K562 (cell line): ENCODE data around the gene PHTF2.

Source experiments
- BMI1 ChIP-seq: fragments of 150-350 bp; IDR thresholded peaks from 2 replicates; pipeline ENCODE4 v1.6.1; 2014; ENCODE audit warnings: low read length
- JUNB ChIP-seq: fragments of 450-650 bp; formaldehyde crosslinking; conservative IDR thresholded peaks from 2 replicates; pipeline ENCODE4 v1.4.0; 2020; ENCODE audit warnings: mild to moderate bottlenecking
- MAFK ChIP-seq: IDR thresholded peaks from 2 replicates; pipeline ENCODE4 v1.6.1; 2011; ENCODE audit warnings: low read length, improper control_type of control experiment
- MEF2A ChIP-seq: IDR thresholded peaks from 2 replicates; pipeline ENCODE4 v1.6.1; 2011; ENCODE audit warnings: low read depth, mild to moderate bottlenecking, low read length, moderate library complexity; ENCODE audit not compliant: control insufficient read depth
- NCOA4 ChIP-seq: fragments of 450-650 bp; IDR thresholded peaks from 2 replicates; pipeline ENCODE4 v1.6.1; 2018; ENCODE audit warnings: mild to moderate bottlenecking; ENCODE audit not compliant: partially characterized antibody
- POLR2A ChIP-seq: fragments of 450-650 bp; conservative IDR thresholded peaks from 2 replicates; pipeline ENCODE4 v1.6.1; 2016
- SIN3A ChIP-seq, 2 experiments: fragments of 150-350 bp in 1 of 2; IDR thresholded peaks; 2 replicates each; pipeline ENCODE4 v1.6.1; 2011 to 2016; ENCODE audit warnings: borderline replicate concordance in 2 of 2, low read depth in 2 of 2, low read length in 2 of 2, mild to moderate bottlenecking in 2 of 2, moderate library complexity in 2 of 2; ENCODE audit not compliant: control insufficient read depth in 1 of 2
- U2AF2 ChIP-seq: fragments of 200-400 bp; formaldehyde crosslinking; optimal IDR thresholded peaks from 2 replicates; pipeline ENCODE3; 2017; ENCODE audit warnings: low read depth, mild to moderate bottlenecking, low read length
- TF ChIP-seq, protein P1 (sequence below): fragments of 200-800 bp; sonication (Bioruptor generic); IDR thresholded peaks from 2 replicates; pipeline ENCODE4 v1.6.1; 2016; ENCODE audit warnings: missing genetic modification characterization, missing compliant biosample characterization
- TF ChIP-seq, protein P2 (sequence below), 2 experiments: IDR thresholded peaks; 2 replicates each; pipeline ENCODE4 v1.6.1; 2011; ENCODE audit warnings: borderline replicate concordance in 1 of 2, control low read depth in 1 of 2, low read depth in 1 of 2, low read length in 1 of 2, mild to moderate bottlenecking in 1 of 2, mixed read lengths in 1 of 2, moderate library complexity in 1 of 2; ENCODE audit not compliant: insufficient read depth in 1 of 2, insufficient read length in 1 of 2, poor library complexity in 1 of 2, severe bottlenecking in 1 of 2; ENCODE audit errors: extremely low read depth in 1 of 2

DNA sequence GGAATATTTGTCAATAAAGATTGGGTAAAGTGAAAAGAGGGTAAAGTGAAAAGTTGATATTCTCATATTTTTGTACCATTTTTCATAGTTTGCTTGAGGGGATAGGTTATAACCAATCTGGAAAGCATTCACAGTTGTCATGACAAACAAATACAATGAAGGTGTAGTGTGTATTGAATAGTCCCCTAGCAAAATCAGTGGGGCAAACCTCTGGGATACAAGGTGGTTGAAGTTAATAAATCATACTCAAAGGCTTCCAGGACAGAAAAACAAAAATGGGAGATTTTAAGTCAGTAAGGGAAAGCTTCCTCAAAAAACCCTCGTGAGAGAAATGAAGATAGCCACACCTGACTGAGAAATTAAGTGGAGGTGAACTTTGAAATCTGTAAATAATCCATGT, 39.4 kb downstream of the PHTF2 start:
- TF ChIP-seq MEF2A (no peak), NCOA4 (no peak), POLR2A (no peak), MAFK (no peak), SIN3A (IDR thresholded peaks at IDR 0.05; ENCODE audit: borderline replicate concordance in 2 of 2, control insufficient read depth in 1 of 2, low read depth in 2 of 2, low read length in 2 of 2) (no peak), BMI1 (no peak), JUNB (CRISPR knock-in tag) (no peak), U2AF2 (no peak)
- TF ChIP-seq, protein P1, sequence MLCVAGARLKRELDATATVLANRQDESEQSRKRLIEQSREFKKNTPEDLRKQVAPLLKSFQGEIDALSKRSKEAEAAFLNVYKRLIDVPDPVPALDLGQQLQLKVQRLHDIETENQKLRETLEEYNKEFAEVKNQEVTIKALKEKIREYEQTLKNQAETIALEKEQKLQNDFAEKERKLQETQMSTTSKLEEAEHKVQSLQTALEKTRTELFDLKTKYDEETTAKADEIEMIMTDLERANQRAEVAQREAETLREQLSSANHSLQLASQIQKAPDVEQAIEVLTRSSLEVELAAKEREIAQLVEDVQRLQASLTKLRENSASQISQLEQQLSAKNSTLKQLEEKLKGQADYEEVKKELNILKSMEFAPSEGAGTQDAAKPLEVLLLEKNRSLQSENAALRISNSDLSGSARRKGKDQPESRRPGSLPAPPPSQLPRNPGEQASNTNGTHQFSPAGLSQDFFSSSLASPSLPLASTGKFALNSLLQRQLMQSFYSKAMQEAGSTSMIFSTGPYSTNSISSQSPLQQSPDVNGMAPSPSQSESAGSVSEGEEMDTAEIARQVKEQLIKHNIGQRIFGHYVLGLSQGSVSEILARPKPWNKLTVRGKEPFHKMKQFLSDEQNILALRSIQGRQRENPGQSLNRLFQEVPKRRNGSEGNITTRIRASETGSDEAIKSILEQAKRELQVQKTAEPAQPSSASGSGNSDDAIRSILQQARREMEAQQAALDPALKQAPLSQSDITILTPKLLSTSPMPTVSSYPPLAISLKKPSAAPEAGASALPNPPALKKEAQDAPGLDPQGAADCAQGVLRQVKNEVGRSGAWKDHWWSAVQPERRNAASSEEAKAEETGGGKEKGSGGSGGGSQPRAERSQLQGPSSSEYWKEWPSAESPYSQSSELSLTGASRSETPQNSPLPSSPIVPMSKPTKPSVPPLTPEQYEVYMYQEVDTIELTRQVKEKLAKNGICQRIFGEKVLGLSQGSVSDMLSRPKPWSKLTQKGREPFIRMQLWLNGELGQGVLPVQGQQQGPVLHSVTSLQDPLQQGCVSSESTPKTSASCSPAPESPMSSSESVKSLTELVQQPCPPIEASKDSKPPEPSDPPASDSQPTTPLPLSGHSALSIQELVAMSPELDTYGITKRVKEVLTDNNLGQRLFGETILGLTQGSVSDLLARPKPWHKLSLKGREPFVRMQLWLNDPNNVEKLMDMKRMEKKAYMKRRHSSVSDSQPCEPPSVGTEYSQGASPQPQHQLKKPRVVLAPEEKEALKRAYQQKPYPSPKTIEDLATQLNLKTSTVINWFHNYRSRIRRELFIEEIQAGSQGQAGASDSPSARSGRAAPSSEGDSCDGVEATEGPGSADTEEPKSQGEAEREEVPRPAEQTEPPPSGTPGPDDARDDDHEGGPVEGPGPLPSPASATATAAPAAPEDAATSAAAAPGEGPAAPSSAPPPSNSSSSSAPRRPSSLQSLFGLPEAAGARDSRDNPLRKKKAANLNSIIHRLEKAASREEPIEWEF (CRISPR knock-in tag), result no peak
- TF ChIP-seq, protein P2, sequence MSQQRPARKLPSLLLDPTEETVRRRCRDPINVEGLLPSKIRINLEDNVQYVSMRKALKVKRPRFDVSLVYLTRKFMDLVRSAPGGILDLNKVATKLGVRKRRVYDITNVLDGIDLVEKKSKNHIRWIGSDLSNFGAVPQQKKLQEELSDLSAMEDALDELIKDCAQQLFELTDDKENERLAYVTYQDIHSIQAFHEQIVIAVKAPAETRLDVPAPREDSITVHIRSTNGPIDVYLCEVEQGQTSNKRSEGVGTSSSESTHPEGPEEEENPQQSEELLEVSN (IDR thresholded peaks at IDR 0.05; ENCODE audit: borderline replicate concordance in 1 of 2, extremely low read depth in 1 of 2, insufficient read depth in 1 of 2, insufficient read length in 1 of 2, low read depth in 1 of 2, low read length in 1 of 2, poor library complexity in 1 of 2, severe bottlenecking in 1 of 2), result no peak
